Heart right ventricle (tissue), 16 donors: ENCODE results near the gene ATG4D. TPM values are rescaled to one million over a fixed set of nuclear protein-coding genes. Genes with fewer than 3 reads are reported as not detected.
A peak's percentile ranks its signal among the peaks of the same experiment; 100 is the strongest.

ENCODE experiments used
- ATAC-seq, 8 donors: fragments of 200-7000 bp; cut with Tn5 transposase; one replicate each; pipeline ENCODE4 v1.9.1; 2020; ENCODE audit warnings: mild to moderate bottlenecking in 8 of 8, moderate library complexity in 8 of 8, moderate number of reproducible peaks in 1 of 8
- DNase-seq, 2 donors: peaks; one replicate each; pipeline ENCODE4 v3.0.0-alpha.2; 2020
- H3K27ac ChIP-seq, 10 donors: fragments of 200-600 bp; sonication (generic) in 2 of 10; one replicate each; pipeline versions ENCODE4 v1.5.0 to v1.8.0; 2020 to 2022; ENCODE audit warnings: mild to moderate bottlenecking in 3 of 10
- H3K27me3 ChIP-seq, 7 donors: fragments of 200-600 bp; one replicate each; pipeline ENCODE4 v1.8.0; 2021 to 2022; ENCODE audit warnings: mild to moderate bottlenecking in 2 of 7
- H3K36me3 ChIP-seq, 9 donors: fragments of 200-600 bp; sonication (generic) in 1 of 9; one replicate each; pipeline versions ENCODE4 v1.5.0 to v1.8.0; 2020 to 2022; ENCODE audit warnings: mild to moderate bottlenecking in 2 of 9
- H3K4me1 ChIP-seq, 9 donors: fragments of 200-600 bp; sonication (generic) in 1 of 9; one replicate each; pipeline versions ENCODE4 v1.5.0 to v1.8.0; 2020 to 2022; ENCODE audit warnings: mild to moderate bottlenecking in 4 of 9
- H3K4me3 ChIP-seq, 10 donors: fragments of 200-600 bp; sonication (generic) in 2 of 10; one replicate each; pipeline versions ENCODE4 v1.5.0 to v1.8.0; 2020 to 2022; ENCODE audit warnings: mild to moderate bottlenecking in 7 of 10, moderate library complexity in 2 of 10
- H3K9me3 ChIP-seq, 11 donors: fragments of 200-600 bp in 10 of 11; sonication (generic) in 2 of 11; one replicate each; pipeline versions ENCODE4 v1.5.0 to v1.8.0; 2013 to 2022; ENCODE audit warnings: mild to moderate bottlenecking in 2 of 11, control low read depth in 1 of 11, moderate library complexity in 1 of 11
- CTCF ChIP-seq, 9 donors: fragments of 200-600 bp; sonication (generic) in 2 of 9; IDR thresholded peaks; one replicate each; pipeline versions ENCODE4 v1.5.0 to v1.8.0; 2021 to 2022; ENCODE audit warnings: antibody characterized with exemption in 9 of 9, mild to moderate bottlenecking in 5 of 9, moderate library complexity in 1 of 9
- WGBS, 2 donors: extraction: QIAGEN DNeasy Blood & Tissue Kit; methylation state at CpG; one replicate each; pipeline ENCODE4 v1.1.7; 2013; ENCODE audit warnings: inconsistent platforms in 1 of 2; 5-methylcytosine and 5-hydroxymethylcytosine counted together
- intact Hi-C, 10 donors: fragments of 100-400 bp; cut with DNase I; formaldehyde crosslinking; loops; one replicate each; pipeline versions ENCODE4 v1.11.1 to v1.14.2; 2022
- polyA plus RNA-seq, 2 donors: library from polyadenylated mRNA; stranded (reverse); fragments of 200-250 nt; gene quantifications; one replicate each; pipeline ENCODE4 v1.2.3, GENCODE V29; 2013
- total RNA-seq, 10 donors: library from RNA; stranded (reverse); fragmentation: NEBNext Ultra II Directional in 3 of 10; extraction: Animal tissue kit (Norgen Biotek cat#: 25700) in 3 of 10; gene quantifications; one replicate each; pipeline versions ENCODE4 v1.2.1 to v1.2.4, GENCODE V29; 2021 to 2023
- donor health status: Arrhythmogenic right ventricular cardiomyopathy.
- donor health status: ischemic (EF 13 %, LVEDD 7.1; RV severe dilation, severe dysfunction).
- donor health status: healthy with polysubstance abuse.
- donor health status: DM: no; HTN: yes; CAD: no.
- donor health status: DM: no; HTN: no; CAD: no.
- donor health status: ischemic (EF 25% LVEDD 6.9; RV normal size, moderate dysfunction).
- donor health status: ischemic (EF 25% LVEDD 5.7; RV mildly dilated, moderate dysfunction).
- donor health status: healthy.
- donor health status: DM: yes; HTN: yes; CAD: no.
- donor health status: Ischemic cardiomyopathy.
- donor health status: ischemic (EF 35%, LVEDD 5.7; RV mildly dilated, moderate dysfunction).
- donor health status: nonischemic (EF 11% LVEDD 7.7; RV severe dilation, severe dysfunction).
- donor health status: DM: yes; HTN: yes; CAD: no.
- donor health status: PGD.
- donor health status: ischemic (EF 29% LVEDD 5.4; RV normal size, mild dysfunction).
- donor health status: nonischemic (EF 23%, LVEDD 6.1; RV moderate dilation, normal function).

Gene ATG4D
- total and polyA plus RNA-seq, 12 donors, result 47.6 to 66.2 (median 57.3) TPM

GRCh38 chr19:10516671-10517286 lies 26.9 kb upstream of the ATG4D start:
- ATAC-seq, result no peak
- Histone ChIP-seq H3K27me3 (peaks cover 12 to 90% (median 83%) of the 10 kb centered on the region in 7 donors), H3K27ac (peak overlapping the region in 2 of 10 donors; percentile 67 to 69), H3K36me3 (no peaks in the 10 kb centered on the region), H3K9me3 (no peaks in the 10 kb centered on the region), H3K4me3 (peak overlapping the region; percentile 22 to 55 (median 46)), H3K4me1 (peaks cover 7 to 36% (median 24%) of the 10 kb centered on the region in 9 donors)
- intact Hi-C loops, result no loop called here
- no peak for DNase-seq
- no peak for TF ChIP-seq CTCF (IDR thresholded peaks at IDR 0.05)
- 44 to 50% methylated on average over 9 to 10 of the region's 10 CpGs for WGBS, 2 donors

GRCh38 chr19:10517361-10517759 lies 26.3 kb upstream of the ATG4D start, which contains the start of gene S1PR5:
Gene S1PR5 (minus strand): TSS chr19:10517447. CDS start chr19:10515011, 2,436 bp downstream.
- DNase-seq (peak; percentile 11 to 21), ATAC-seq (peak; percentile 10 to 58 (median 44))
- H3K4me1 ChIP-seq, result peaks cover 7 to 36% (median 24%) of the 10 kb centered on the region in 9 donors
- H3K27me3 ChIP-seq, result peaks cover 12 to 88% (median 79%) of the 10 kb centered on the region in 7 donors
- H3K36me3 ChIP-seq, result no peaks in the 10 kb centered on the region
- 0 to 1% methylated on average over 32 to 39 of the region's 39 CpGs for WGBS, 2 donors
- H3K9me3 ChIP-seq, result no peaks in the 10 kb centered on the region
- intact Hi-C loops, result no loop called here
- TF ChIP-seq CTCF (IDR thresholded peaks at IDR 0.05), result no peak
- peak within 1 kb of the TSS; percentile 22 to 55 (median 46) for H3K4me3 ChIP-seq
- H3K27ac ChIP-seq, result peak within 1 kb of the TSS in 5 of 10 donors; percentile 16 to 69 (median 48)

GRCh38 chr19:10517760-10518443 lies 25.8 kb upstream of the ATG4D start:
- H3K9me3 ChIP-seq, result no peaks in the 10 kb centered on the region
- WGBS, 2 donors, result 1% methylated on average over 27 of the region's 27 CpGs
- ATAC-seq (peak; percentile 36 to 75 (median 48)), DNase-seq (peak; percentile 27 to 31)
- H3K4me3 ChIP-seq, result peak overlapping the region; percentile 22 to 55 (median 46)
- no peak for TF ChIP-seq CTCF (IDR thresholded peaks at IDR 0.05)
- H3K27ac ChIP-seq, result peak overlapping the region in 5 of 10 donors; percentile 16 to 69 (median 48)
- peaks cover 12 to 83% (median 74%) of the 10 kb centered on the region in 7 donors for H3K27me3 ChIP-seq
- peaks cover 7 to 36% (median 24%) of the 10 kb centered on the region in 9 donors for H3K4me1 ChIP-seq
- no peaks in the 10 kb centered on the region for H3K36me3 ChIP-seq
- intact Hi-C loops, result no loop called here
